GM18517 (cell line): ENCODE results near the gene FLT3.
A peak's percentile ranks its signal among the peaks of the same experiment; 100 is the strongest.
"Not testable (repeated sequence)": the region's sequence is repeated elsewhere in the genome, so short reads cannot be mapped to it uniquely, and the experiment has no call there.

Experiments used
- ATAC-seq: cut with Tn5 transposase; IDR thresholded peaks from one replicate; pipeline ENCODE4 v1.9.1; 2021; ENCODE audit warnings: mild to moderate bottlenecking, moderate library complexity; ENCODE audit not compliant: unreplicated experiment

The FLT3 gene

DNA sequence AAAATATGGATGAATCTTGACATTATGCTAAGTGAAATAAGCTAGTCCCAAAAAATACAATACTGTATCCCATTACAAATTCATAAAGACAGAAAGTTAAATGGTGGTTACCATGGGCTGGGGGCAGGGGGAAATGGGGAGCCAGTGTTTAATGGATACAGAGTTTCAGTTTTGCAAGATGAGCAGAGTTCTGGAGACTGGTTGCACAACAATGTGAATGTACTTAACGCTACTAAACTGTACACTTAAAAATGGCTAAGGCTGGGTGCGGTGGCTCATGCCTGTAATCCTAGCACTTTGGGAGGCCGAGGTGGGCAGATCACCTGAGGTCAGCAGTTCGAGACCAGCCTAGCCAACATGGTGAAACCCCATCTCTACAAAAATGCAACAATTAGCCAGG is 1.5 kb upstream of the FLT3 start:
- not testable (repeated sequence) for ATAC-seq

GRCh38 chr13:28099396-28100149 is 803 bp downstream of the FLT3 start:
- ATAC-seq, result no peak

- ATAC-seq, result no peak
Measured at GRCh38 chr13:28097503-28097902, 2.9 kb downstream of the FLT3 start.

- no peak for ATAC-seq
Measured at GRCh38 chr13:28094306-28094705, 6.1 kb downstream of the FLT3 start.

GRCh38 chr13:28093881-28094280 is 6.5 kb downstream of the FLT3 start:
- no peak for ATAC-seq

DNA sequence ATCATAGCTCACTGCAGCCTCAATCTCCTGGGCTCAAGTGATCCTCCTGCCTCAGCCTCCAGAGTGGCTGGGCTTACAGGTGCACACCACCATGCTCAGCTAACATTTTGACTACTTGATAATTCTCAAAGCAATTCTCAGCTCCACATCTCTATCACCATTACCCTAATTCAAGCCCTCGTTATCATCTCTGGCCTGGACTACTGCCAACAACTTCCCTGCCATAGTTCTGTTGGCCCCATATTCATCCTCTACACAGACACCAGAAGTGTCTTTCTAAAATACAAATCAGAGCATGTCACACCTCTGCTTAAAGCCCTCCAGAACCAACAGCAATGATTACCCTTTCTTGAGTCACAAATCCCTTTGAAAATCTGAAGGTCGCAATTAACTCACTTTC is 7.9 kb downstream of the FLT3 start:
- ATAC-seq, result no peak

- ATAC-seq, result no peak
Measured at GRCh38 chr13:28089065-28089464, 11.3 kb downstream of the FLT3 start.

- ATAC-seq, result not testable (repeated sequence)
Measured at GRCh38 chr13:28077820-28078219, 22.6 kb downstream of the FLT3 start.

GRCh38 chr13:28077231-28077630 is 23.1 kb downstream of the FLT3 start:
- ATAC-seq, result no peak

DNA sequence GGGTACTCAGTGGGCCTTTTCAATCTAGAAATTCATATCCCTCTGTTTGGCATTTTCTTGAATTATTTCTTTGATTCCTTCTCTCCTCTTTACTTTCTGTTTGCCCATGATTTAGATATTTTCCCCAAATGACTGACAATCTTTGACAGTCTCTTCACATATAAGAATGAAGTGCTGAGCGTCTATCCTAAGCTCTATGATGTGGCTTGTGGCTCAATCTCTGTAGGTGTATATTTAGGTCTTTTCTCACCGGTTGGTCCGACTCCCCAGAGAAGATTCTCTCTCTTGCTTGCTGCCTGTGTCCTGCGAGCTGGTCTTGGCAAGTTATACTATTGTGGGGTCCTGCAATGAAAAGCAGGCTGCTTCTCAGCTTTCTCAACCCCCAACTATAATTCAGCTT is 29.0 kb downstream of the FLT3 start:
- no peak for ATAC-seq

DNA sequence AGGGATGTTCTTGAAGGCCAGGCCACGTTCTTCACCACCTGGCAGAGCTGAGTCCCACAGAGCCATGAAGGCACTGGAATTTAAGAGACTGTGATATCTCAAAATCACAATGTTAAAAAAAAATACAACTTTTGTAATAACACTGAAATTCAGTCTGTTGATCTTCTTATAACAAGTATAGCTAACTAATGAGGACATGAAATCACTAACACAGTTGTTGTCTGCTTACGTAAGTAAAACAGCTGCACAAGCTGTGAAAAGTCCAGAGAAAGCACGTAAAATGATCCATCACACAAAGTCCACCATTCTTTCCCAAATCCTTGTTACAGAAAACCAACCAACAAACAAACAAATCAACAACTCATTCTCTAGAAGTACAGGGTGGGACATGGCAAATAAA is 32.9 kb downstream of the FLT3 start:
- no peak for ATAC-seq

DNA sequence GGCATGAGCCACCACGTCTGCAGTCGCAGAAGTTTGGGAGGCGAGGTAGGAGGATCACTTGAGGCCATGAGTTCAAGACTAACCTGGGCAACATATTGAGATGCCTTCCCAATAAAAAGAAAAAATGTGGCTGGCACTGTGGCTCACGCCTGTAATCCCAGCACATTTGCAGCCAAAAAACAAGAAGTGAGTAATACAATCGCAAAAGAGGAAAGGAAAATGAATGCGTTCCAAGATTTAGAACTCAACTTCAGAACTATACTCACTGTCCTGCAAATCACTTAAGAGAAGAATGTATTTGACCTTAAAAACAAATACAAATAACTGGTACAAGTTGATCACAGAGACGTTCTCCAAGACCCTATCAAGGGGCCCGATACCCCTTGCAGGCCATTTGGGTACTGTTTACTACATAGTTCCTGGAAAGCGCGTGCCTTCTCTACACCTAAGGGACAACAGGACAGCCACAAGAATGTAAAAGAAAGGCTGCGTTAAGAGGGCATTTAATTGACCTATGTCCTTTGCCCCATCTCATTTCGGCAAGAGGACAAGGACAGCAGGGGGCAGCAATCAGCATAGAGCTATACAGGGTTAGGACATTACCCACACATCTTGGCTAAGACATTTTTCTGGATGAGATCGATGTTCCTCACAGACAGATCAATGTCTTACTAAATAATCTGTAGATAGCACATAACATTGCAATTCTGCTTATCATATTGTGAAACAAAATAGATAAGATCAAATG is 41.3 kb downstream of the FLT3 start:
- ATAC-seq, result no peak

DNA sequence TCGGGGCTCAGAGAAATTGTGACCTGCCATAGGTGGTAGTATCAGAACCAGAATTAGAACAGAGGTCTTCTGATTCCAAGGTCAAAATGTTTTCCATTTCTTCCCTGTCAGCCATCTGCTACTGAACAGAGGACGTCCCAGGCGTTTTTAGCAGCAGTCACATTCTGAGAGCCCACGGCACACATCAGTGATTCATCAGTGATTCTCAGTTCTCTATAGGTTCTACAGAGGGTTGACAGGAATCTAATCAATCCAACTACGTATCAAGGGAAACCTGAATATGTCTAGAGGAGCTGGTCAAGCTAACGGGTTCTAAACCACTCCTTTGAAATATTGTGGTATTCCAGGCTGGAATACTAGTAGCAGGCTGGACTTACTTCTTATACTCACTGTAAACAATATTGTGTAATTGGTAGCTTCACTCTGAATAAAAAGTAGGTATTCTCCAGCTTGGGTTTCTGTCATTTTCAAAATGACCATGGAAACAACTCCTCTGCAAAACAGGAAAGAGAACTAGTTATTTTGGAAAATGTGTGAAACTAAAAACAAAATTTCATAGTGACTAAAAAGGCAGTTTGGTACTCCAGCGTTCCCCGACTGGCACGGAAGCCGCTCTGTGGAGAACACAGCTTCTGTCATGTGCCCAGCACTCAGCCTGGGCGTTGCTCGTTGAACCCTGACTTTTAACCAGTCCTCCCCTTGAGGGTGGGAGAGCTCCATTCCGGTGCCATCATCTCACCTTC is 43.2 kb downstream of the FLT3 start:
- ATAC-seq, result no peak

DNA sequence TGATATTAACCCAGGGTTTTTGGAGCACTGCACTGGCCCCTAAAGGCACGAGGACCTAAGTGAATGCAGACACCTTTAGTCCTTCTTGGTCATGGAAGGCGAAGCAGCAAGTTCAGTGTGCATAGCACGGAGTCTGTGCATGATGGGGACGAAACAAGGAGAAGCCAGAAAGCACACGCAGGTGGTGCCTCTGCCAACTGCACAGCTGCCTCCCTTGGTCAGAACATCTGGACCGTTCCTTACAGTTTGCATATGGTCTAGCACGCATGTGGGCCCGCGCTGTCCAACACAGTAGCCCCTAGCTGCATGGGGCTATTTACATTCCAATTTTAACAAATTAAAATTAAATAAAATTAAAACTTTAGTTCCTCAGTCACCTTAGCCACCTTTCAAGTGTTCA is 44.0 kb downstream of the FLT3 start:
- no peak for ATAC-seq

DNA sequence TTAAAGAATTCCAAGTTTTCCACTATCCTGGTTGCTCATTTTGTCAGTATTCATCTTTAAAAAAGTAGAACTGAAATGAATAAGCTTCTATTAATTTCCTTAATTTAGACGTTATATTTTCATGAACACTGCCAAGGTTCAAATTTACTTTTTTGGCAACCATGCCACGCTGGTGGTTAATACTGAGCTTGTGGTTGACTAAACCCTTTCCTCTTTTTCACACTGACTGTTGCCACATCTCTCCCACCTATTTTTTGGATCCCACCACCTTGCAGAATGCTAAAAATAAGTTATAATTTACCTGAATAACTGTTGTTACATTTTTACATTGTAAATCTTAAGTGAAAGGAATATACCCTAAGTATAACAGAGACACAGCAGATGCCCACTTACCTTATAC is 45.0 kb downstream of the FLT3 start:
- ATAC-seq, result no peak

- no peak for ATAC-seq
Measured at GRCh38 chr13:28052945-28053344, 47.4 kb downstream of the FLT3 start.

- peak; percentile 54 for ATAC-seq
Measured at GRCh38 chr13:28049880-28050875, 50.2 kb downstream of the FLT3 start.

GRCh38 chr13:28049215-28049614 is 51.2 kb downstream of the FLT3 start:
- no peak for ATAC-seq

DNA sequence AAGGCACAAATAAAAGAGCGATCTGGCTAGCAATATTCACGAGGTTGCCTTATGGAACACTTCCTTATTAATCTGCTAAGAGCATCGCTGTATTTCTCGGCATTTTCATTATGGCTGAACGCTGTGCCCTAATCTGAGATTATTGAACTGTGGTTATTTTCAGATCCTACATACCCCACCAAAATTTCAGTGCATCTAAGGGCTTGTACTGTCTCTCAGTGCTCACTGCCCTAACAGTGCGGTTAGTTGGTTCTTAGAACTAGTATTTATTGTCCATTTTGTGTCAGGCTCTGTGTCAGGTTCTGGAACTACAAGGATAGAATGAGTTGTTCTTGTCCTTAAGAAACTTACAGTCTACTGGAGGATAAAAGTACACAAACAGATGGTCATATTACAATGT is 51.6 kb downstream of the FLT3 start:
- no peak for ATAC-seq

- ATAC-seq, result peak; percentile 91
Measured at GRCh38 chr13:28047757-28048388, 52.5 kb downstream of the FLT3 start.
